HG03066 (cell line): ENCODE measurements around the gene PTP4A2.
"Not testable (repeated sequence)": the region's sequence is repeated elsewhere in the genome, so short reads cannot be mapped to it uniquely, and the experiment has no call there.

ENCODE experiments used
- ATAC-seq: cut with Tn5 transposase; IDR thresholded peaks from one replicate; pipeline ENCODE4 v1.9.1; 2021; ENCODE audit warnings: low read depth; ENCODE audit not compliant: unreplicated experiment

The PTP4A2 gene

DNA sequence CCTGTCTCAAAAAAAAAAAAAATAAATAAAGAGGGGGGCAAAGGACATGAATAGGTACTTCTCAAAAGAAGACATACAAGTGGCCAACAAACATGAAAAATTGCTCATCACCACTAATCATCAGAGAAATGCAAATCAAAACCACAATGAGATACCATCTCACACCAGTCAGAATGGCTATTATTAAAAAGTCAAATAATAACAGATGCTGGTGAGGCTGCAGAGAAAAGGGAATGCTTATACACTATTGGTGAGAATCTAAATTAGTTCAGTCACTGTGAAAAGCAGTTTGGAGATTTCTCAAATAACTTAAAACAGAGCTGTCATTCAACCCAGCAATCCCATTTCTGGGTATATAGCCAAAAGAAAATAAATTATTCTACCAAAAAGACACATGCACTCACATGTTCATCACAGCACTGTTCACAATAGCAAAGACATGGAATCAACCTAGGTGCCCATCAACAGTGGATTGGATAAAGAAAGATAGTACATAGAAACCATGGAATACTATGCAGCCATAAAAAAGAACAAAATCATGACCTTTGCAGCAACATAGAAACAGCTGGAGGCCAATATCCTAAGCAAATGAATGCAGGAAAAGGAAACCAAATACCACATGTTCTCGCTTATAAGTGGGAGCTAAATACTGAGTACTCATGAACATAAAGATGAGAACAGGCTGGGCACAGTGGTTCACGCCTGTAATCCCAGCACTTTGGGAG is 42.5 kb downstream of the PTP4A2 start:
- not testable (repeated sequence) for ATAC-seq

GRCh38 chr1:31891280-31891679 is 46.9 kb downstream of the PTP4A2 start:
- ATAC-seq, result no peak

- no peak for ATAC-seq
These were observed 49.9 kb downstream of the PTP4A2 start for GRCh38 chr1:31888291-31888690.

- no peak for ATAC-seq
These were observed 51.3 kb downstream of the PTP4A2 start for GRCh38 chr1:31886866-31887265.

DNA sequence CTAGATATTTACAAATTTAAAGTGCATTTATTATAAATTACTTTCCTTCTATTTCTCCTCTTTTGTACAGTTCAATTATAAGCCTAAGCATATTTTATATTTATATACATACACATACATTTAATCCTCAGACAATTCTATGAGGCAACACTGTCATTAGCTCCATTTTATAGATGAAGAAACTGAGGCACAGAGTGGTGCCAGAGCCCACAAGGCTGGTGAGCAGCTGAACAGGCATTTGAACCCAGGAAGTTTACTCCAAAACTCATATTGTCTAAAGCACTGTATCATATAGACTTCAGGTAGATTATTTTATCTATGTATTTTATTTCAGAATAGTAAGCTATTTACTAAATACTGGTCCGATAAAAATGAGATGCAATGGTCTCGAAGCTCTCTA is 52.3 kb downstream of the PTP4A2 start:
- no peak for ATAC-seq

- ATAC-seq, result no peak
These were observed 54.7 kb downstream of the PTP4A2 start for GRCh38 chr1:31883357-31883942.

- no peak for ATAC-seq
These were observed 56.5 kb downstream of the PTP4A2 start for GRCh38 chr1:31881688-31882000.

DNA sequence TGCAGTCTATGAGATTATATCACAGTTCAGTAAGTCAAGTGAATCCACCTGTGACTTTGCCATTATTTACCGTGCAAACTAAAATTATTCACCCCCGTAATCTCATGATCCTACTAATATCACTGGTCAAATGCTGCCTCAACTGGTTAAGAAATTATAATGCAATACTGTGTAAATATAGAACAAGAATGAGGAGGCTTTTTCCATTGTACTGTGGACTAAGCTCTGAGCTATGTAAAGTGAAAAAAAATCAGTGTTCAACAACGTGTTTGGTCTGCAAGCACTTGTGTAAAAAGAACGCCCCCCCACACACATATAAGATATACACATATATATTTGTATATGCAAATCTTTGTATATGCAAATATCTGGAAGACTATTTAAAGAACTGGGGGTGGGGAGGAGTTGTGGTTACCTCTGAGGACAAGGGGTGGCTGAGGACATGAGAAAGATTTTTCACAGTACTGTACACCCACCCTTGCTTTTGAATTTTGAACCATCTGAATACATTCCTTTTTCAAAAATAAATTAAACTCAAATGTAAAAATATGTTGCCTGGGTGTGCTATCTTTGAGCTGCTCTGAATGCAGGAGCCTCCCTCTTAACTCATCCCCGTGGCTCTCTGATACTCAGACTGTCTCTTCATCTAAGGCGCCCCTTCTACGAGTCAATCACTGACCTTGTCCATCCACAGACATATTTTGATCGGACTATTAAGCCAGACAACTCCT is 57.0 kb downstream of the PTP4A2 start:
- no peak for ATAC-seq

- ATAC-seq, result no peak
These were observed 58.1 kb downstream of the PTP4A2 start for GRCh38 chr1:31879981-31880608.

- no peak for ATAC-seq
These were observed 60.1 kb downstream of the PTP4A2 start for GRCh38 chr1:31878058-31878457.

DNA sequence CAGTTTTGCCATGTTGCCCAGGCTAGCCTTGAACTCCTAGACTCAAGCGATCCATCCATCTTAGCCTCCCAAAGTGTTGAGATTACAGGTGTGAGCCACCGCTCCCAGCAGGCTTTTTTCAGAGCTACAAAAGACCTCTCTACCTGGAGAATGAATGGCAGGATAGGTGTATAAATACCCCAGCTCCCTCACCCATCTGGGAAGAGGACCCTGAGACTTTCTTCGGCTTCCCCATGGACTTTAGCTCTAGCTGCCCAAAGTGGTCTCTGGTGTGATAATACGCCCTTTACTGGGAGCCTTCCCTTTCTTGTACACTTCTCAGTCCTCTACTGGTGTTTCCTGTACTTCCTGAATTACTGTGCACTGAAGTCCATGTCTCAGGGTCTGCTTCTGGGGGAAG is 60.6 kb downstream of the PTP4A2 start:
- ATAC-seq, result no peak

- ATAC-seq, result no peak
These were observed 62.4 kb downstream of the PTP4A2 start for GRCh38 chr1:31875636-31876236.

GRCh38 chr1:31874942-31875341 is 63.2 kb downstream of the PTP4A2 start:
- ATAC-seq, result no peak

DNA sequence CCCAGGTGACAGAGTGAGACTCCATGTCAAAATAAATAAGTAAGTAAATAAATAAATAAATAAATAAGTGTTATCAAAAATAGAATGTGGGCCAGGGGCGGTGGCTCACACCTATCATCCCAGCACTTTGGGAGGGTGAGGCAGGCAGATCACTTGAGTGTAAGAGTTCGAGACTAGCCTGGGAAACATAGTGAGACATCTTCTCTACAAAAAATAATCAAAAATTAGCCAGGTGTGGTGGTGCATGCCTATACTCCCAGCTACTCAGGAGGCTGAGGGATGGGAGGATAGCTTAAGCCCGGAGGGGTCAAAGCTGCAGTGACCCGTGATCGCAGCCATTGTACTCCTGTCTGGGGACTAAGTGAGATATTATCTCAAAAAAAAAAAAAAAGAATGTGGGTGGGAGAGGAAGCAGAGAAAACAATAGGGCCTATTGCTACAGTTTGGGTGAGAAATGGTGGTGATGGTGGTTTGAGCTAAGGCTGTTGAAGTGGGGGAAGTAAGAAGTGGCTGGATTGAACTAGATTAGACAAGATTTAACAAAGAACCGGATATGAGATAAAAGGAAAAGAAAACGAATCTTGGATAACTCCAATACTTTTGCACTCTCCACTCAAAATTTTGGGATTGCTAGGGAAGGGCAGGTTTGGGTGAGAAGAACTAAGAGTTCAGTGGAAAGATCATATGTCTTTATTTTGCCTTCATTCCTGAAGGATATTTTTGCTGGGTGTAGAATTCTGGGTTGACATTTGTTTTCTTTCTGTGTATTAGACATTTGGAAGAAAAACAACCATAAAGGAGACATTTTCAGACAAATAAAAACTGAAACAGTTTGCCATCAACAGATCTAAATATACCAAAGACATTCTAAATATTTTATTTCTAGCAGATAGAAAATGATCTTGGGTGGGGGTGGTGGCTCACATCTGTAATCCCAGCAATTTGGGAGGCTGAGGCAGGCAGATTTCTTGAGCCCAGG is 65.2 kb downstream of the PTP4A2 start:
- no peak for ATAC-seq

GRCh38 chr1:31871703-31872102 is 66.5 kb downstream of the PTP4A2 start:
- no peak for ATAC-seq

GRCh38 chr1:31870086-31870736 is 68.0 kb downstream of the PTP4A2 start:
- ATAC-seq, result no peak

DNA sequence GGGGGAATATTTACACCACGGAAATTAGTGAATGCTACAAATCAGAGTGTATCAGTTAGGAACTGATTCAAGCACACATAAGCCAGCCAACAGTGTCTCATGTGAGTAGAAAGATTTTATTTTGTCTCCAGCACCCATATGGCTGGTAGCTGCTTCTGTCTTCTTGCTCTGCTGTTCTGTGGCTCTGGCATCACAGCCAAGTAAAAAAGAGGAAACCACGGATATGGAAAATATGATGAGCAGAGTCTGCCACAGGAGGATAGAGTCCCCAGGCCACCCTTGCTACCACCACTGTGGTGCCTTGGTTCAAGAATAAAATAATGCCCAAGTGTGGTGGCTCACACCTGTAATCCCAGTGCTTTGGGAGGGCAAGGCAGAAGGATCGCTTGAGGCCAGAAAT is 68.7 kb downstream of the PTP4A2 start:
- ATAC-seq, result no peak

DNA sequence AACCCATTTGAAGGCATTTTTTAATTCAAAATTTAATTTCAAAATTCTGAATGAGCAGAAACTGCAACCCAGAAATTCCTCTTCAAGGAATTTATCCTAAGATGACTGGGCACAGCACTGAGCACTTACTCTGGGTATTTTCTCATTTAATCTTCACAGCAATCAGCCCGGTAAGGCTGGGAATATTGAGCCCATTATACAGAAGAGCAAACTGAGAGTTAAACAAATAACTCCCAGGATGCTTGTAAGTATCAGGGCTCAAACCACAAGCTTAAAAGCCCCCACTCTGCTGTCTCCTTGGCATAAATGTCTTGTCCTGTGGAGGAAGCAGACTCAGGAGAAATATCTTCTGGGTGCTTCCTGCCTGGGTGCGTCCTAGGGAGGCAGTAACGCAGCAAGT is 69.3 kb downstream of the PTP4A2 start:
- no peak for ATAC-seq

DNA sequence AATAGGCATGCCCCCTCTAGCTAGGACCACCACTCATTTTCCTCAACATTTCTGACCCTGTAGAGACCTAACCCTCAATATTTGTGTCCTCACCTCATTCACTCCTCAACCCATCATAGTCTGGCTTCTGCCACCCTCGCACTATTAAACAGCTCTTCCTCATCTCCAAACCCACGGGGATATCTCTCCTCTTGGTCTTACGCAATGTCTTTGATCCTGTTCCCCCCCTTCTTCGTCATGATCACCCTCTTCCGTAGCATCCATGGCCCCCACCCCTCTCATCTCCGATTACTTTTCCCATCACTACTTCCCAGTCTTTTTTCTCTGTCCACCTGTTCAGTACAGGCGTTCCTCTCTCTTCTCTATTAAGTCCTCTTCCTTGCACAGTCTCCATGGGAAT is 70.6 kb downstream of the PTP4A2 start:
- ATAC-seq, result no peak
